ENCODE data around the gene GTPBP2. TPM values are rescaled to one million over a fixed set of nuclear protein-coding genes. Genes with fewer than 3 reads are reported as not detected.

GTPBP2 gene
- polyA plus RNA-seq, 1 of the 3 experiments (the other 2 are of a cell fraction) = 83.7 TPM

DNA sequence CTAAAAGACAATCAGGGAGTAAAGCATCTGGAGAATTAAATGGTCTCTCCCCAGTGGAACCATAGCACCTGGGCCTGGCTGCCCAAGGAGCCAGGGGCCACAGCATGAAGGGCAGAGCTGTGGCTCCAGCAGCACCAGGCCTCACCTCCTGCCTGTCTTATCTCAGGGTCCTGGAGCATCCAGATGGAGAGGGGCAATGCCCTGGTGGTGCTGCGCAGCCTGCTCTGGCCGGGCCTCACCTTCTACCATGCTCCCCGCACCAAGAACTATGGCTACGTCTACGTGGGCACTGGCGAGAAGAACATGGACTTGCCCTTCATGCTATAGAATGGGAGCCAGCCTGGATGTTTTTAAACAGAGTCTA is 41.5 kb upstream of the GTPBP2 start:
- no peak for DNase-seq
- H3K27me3 ChIP-seq (ENCODE audit: insufficient read depth) = no peaks in the 10 kb centered on the region
- H3K4me1 ChIP-seq (ENCODE audit: control insufficient read depth in 1 of 2, insufficient read depth in 2 of 2, low read depth in 1 of 2, low read length in 1 of 2) = peaks cover 0 to 29% of the 10 kb centered on the region in 2 experiments; a peak in 1 of 4 replicates
- 94% methylated on average over 5 of the region's 6 CpGs for WGBS (ENCODE audit: low lambda C conversion rate)
- H3K4me2 ChIP-seq = no peak overlapping the region
- H2AFZ ChIP-seq (ENCODE audit: low read depth) = no peak overlapping the region
- H3K36me3 ChIP-seq (replicated peaks in 1 of 2; ENCODE audit: control insufficient read depth in 1 of 2, insufficient read depth in 2 of 2, low read length in 1 of 2) = peaks cover 0 to 42% of the 10 kb centered on the region in 2 experiments
- ChIA-PET POLR2A (interaction anchor here (6.3 kb wide), 1 partner anchor 99 kb away, joined by 33 read pairs; the partner anchor contains the start of gene VEGFA), CTCF (interaction anchor here (1.3 to 7.2 kb wide), 5 partner anchors 8 to 409 kb away, joined by 4 to 111 read pairs (median 9); partner anchors contain the start of gene VEGFA)
- TF ChIP-seq MEF2A (IDR thresholded peaks at IDR 0.05; ENCODE audit: borderline replicate concordance, low read depth) (no peak), FOXM1 (IDR thresholded peaks at IDR 0.05; ENCODE audit: low read depth) (no peak), ELF1 (IDR thresholded peaks at IDR 0.05) (no peak), YY1 (IDR thresholded peaks at IDR 0.05; ENCODE audit: low read depth) (no peak), SIN3A (IDR thresholded peaks at IDR 0.05; ENCODE audit: borderline replicate concordance, low read depth, low read length) (no peak), RFX5 (IDR thresholded peaks at IDR 0.05; ENCODE audit: low read length) (no peak)
- TF ChIP-seq, protein P1, sequence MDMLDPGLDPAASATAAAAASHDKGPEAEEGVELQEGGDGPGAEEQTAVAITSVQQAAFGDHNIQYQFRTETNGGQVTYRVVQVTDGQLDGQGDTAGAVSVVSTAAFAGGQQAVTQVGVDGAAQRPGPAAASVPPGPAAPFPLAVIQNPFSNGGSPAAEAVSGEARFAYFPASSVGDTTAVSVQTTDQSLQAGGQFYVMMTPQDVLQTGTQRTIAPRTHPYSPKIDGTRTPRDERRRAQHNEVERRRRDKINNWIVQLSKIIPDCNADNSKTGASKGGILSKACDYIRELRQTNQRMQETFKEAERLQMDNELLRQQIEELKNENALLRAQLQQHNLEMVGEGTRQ (IDR thresholded peaks at IDR 0.05; ENCODE audit: borderline replicate concordance, low read depth, low read length) = no peak
- H4K20me1 ChIP-seq (ENCODE audit: insufficient read depth) = no peaks in the 10 kb centered on the region
- no peaks in the 10 kb centered on the region for H3K9me3 ChIP-seq
- H3K79me2 ChIP-seq (ENCODE audit: insufficient read depth) = no peaks in the 10 kb centered on the region
- no peaks in the 10 kb centered on the region for H3K9me2 ChIP-seq
- no peak overlapping the region for H3K4me3 ChIP-seq (ENCODE audit: low read depth in 2 of 2, low read length in 1 of 2)
- no peak overlapping the region for H3K27ac ChIP-seq (ENCODE audit: low read depth in 2 of 2, low read length in 1 of 2)
- peaks cover 13% of the 10 kb centered on the region for H3F3A ChIP-seq (replicated peaks; ENCODE audit: insufficient read depth)
- no peak overlapping the region for H3K9ac ChIP-seq

DNA sequence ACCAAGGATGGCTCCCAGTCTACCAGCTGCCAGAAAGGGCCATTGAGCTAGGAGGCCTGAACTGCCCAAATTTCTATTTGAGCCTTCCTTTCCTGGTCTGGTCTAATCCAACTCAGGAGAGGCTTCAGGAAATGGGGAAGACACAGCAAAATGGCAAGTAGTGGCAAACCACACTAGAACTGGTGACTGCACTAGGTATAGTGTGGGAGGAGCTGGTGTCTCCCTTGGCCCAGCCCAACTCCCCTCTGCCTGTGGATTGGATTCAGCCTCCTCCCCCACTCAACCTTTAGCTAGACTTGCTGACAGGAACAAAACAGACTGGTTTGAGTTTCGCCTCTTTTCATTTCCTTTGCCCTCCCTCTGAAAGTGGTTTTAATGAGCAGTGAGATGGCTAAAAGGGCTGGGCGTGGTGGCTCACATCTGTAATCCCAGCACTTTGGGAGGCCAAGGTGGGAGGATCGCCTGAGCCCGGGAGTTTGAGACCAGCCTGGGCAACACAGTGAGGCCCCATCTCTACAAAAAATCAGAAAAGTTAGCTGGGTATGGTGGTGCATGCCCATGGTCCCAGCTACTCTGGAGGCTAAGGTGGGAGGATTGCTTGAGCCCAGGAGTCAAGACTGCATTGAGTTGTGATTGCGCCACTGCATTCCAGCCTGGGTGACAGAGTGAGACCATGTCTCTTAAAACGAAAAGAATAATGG is 41.0 kb upstream of the GTPBP2 start:
- Histone ChIP-seq H3K9me3 (no peaks in the 10 kb centered on the region), H3K36me3 (replicated peaks in 1 of 2; ENCODE audit: control insufficient read depth in 1 of 2, insufficient read depth in 2 of 2, low read length in 1 of 2) (peaks cover 0 to 37% of the 10 kb centered on the region in 2 experiments), H4K20me1 (ENCODE audit: insufficient read depth) (no peaks in the 10 kb centered on the region), H2AFZ (ENCODE audit: low read depth) (no peak overlapping the region), H3K9me2 (no peaks in the 10 kb centered on the region), H3K79me2 (ENCODE audit: insufficient read depth) (no peaks in the 10 kb centered on the region), H3K9ac (no peak overlapping the region), H3K4me2 (no peak overlapping the region), H3K4me1 (ENCODE audit: control insufficient read depth in 1 of 2, insufficient read depth in 2 of 2, low read depth in 1 of 2, low read length in 1 of 2) (peaks cover 0 to 29% of the 10 kb centered on the region in 2 experiments; a peak in 1 of 4 replicates), H3K27ac (ENCODE audit: low read depth in 2 of 2, low read length in 1 of 2) (no peak overlapping the region; a peak in 1 of 4 replicates), H3F3A (replicated peaks; ENCODE audit: insufficient read depth) (peaks cover 13% of the 10 kb centered on the region), H3K27me3 (ENCODE audit: insufficient read depth) (no peaks in the 10 kb centered on the region), H3K4me3 (ENCODE audit: low read depth in 2 of 2, low read length in 1 of 2) (no peak overlapping the region)
- DNase-seq = no peak
- TF ChIP-seq, protein P2, sequence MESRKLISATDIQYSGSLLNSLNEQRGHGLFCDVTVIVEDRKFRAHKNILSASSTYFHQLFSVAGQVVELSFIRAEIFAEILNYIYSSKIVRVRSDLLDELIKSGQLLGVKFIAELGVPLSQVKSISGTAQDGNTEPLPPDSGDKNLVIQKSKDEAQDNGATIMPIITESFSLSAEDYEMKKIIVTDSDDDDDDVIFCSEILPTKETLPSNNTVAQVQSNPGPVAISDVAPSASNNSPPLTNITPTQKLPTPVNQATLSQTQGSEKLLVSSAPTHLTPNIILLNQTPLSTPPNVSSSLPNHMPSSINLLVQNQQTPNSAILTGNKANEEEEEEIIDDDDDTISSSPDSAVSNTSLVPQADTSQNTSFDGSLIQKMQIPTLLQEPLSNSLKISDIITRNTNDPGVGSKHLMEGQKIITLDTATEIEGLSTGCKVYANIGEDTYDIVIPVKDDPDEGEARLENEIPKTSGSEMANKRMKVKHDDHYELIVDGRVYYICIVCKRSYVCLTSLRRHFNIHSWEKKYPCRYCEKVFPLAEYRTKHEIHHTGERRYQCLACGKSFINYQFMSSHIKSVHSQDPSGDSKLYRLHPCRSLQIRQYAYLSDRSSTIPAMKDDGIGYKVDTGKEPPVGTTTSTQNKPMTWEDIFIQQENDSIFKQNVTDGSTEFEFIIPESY (IDR thresholded peaks at IDR 0.05; ENCODE audit: borderline replicate concordance, low read depth) = no peak
- TF ChIP-seq ELF1 (IDR thresholded peaks at IDR 0.05) (no peak), NRF1 (IDR thresholded peaks at IDR 0.05; ENCODE audit: low read depth, low read length) (no peak), MXI1 (IDR thresholded peaks at IDR 0.05; ENCODE audit: low read depth, low read length) (no peak), CHD2 (IDR thresholded peaks at IDR 0.05; ENCODE audit: low read length, partially characterized antibody) (no peak), EZH2phosphoT487 (IDR thresholded peaks at IDR 0.05; ENCODE audit: borderline replicate concordance, low read depth) (no peak), FOXM1 (IDR thresholded peaks at IDR 0.05; ENCODE audit: low read depth) (no peak), FOSL2 (IDR thresholded peaks at IDR 0.05; ENCODE audit: borderline replicate concordance, low read depth) (no peak)
- TF ChIP-seq, protein P3, sequence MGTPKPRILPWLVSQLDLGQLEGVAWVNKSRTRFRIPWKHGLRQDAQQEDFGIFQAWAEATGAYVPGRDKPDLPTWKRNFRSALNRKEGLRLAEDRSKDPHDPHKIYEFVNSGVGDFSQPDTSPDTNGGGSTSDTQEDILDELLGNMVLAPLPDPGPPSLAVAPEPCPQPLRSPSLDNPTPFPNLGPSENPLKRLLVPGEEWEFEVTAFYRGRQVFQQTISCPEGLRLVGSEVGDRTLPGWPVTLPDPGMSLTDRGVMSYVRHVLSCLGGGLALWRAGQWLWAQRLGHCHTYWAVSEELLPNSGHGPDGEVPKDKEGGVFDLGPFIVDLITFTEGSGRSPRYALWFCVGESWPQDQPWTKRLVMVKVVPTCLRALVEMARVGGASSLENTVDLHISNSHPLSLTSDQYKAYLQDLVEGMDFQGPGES (IDR thresholded peaks at IDR 0.05; ENCODE audit: low read depth, low read length) = no peak
- TF ChIP-seq, protein P4, sequence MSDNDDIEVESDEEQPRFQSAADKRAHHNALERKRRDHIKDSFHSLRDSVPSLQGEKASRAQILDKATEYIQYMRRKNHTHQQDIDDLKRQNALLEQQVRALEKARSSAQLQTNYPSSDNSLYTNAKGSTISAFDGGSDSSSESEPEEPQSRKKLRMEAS (IDR thresholded peaks at IDR 0.05; ENCODE audit: low read depth) = no peak
- TF ChIP-seq, protein P5, sequence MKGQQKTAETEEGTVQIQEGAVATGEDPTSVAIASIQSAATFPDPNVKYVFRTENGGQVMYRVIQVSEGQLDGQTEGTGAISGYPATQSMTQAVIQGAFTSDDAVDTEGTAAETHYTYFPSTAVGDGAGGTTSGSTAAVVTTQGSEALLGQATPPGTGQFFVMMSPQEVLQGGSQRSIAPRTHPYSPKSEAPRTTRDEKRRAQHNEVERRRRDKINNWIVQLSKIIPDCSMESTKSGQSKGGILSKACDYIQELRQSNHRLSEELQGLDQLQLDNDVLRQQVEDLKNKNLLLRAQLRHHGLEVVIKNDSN (IDR thresholded peaks at IDR 0.05; ENCODE audit: borderline replicate concordance, low read depth) = no peak
- WGBS (ENCODE audit: low lambda C conversion rate) = 97% methylated on average over 6 of the region's 6 CpGs
- CTCF ChIA-PET = interaction anchor here (0.8 to 7.2 kb wide), 9 partner anchors 8 to 643 kb away, joined by 3 to 118 read pairs (median 7); partner anchors contain the start of genes AARS2 and VEGFA
- POLR2A ChIA-PET = interaction anchor here (0.6 to 6.3 kb wide), 4 partner anchors 12 to 409 kb away, joined by 3 to 33 read pairs (median 4); partner anchors contain the start of gene VEGFA

All from SK-N-SH (cell line).